ENCODE measurements around the gene SMPD4.
"Not testable (repeated sequence)": the region's sequence is repeated elsewhere in the genome, so short reads cannot be mapped to it uniquely, and the experiment has no call there.

Gene SMPD4

GRCh38 chr2:130187268-130187667 is 5.9 kb upstream of the SMPD4 start:
- no peak for DNase-seq

DNA sequence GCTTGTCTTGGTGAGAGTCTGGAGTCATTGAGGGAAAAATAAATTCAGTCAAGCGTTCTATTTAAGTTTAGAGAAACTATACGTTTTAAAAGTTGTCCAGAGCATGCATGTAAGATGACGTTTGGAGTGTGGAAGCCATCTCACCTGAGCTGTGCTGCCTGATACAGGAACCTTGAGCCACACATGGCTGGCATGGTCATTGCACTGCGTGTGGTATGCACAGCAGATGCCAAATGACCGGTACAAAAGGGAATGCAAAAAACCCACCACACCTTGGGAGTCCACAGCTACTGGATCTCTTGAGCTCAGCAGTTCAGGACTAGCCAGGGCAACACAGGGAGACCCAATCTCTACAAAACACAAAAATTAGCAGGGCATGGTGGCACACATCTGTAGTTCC is 5.0 kb upstream of the SMPD4 start:
- no peak for DNase-seq

GRCh38 chr2:130185896-130186295 is 4.5 kb upstream of the SMPD4 start:
- DNase-seq = no peak

DNA sequence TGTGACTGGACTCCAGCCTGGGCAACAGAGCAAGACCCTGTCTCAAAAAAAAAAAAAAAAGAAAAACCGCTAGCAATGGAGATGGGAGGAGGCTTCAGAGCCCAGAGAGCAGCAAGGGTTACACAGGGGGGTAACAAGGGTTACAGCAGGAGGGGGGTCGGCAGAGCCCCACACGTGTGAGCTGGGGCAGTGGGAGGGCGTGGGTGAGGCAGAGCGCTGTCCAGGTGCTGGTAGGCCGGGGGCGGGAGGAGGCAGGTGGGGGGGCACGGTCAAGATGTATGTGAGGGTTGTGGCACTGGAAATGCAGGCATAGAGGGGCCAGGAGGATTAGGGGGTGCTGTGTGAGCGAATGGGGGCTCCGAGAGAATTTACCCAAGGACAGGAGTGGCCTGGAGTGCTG is 4.0 kb upstream of the SMPD4 start:
- DNase-seq = no peak

DNA sequence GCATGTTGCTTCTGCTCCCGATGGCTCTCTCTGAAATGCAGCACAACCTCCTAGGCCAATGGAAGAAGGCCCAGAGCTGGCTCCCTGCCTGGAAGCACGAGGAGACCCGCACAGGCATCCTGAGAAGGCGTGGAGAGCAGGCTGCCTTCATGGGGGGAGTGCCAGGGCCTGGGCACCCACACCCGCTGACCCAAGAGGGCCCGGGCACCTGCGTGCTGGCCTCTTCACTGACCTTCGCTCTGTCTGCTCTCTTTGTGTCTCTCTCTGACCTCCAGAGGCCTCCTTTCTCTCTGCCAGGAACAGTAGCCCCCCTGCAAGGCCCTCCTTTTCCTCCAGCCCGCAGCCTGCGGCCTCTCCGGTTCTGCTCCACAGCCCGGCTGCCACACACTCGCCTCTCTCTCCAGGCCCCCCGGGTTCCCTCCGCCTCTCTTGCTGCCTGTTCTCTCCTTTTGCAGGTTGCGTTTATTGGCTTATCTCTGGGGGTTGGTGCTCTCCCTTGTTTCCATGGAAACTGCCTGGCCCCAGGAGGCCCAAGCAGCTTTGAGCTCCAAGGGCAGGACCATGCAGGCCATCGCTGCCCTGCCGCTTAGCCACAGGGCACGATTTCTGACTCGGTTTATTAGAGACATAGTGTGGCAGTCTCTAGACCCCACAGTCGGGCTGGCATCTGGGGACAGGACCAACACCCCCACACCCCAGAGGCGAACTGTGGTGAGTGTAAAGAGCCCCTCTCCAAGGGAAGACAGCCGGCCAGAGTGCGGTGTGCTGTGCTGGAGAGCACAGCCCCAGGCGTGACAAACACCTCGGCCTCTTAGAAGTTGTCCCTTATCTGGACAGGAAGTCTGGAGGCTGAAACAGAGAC is 2.3 kb upstream of the SMPD4 start:
- DNase-seq = no peak

DNA sequence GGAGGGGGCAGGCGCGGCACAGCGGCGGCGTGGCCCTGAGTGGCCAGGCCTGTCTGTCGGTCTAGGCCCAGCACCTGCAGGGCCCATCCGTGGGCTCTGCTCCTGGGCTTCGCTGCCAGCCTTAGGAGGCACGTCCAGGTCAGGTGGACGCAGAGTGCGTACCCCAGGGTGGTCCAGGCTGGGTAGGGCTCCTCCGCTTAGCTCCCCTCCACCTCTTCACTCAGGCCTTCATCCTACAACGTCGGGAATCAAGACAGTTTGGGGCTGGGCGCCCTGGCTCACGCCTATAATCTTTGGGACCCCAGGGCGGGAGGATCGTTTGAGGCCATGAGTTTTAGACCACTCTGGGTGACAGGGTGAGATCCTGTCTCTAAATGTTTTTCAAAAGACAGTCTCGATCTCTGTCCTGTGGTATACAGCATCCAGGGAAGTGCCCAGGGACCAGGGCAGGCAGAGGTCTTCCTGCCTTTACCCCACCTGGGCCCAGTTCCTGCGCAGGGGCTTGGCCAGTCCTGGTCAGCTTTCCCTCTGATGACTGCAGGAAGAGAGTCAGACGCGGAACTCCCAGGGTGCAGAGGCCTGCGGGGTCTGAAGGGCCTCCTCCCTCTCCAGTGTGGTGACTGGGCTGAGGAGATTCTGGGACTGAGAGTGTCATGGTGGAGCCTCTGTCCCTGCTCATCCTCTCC is 1.6 kb upstream of the SMPD4 start:
- not testable (repeated sequence) for DNase-seq

DNA sequence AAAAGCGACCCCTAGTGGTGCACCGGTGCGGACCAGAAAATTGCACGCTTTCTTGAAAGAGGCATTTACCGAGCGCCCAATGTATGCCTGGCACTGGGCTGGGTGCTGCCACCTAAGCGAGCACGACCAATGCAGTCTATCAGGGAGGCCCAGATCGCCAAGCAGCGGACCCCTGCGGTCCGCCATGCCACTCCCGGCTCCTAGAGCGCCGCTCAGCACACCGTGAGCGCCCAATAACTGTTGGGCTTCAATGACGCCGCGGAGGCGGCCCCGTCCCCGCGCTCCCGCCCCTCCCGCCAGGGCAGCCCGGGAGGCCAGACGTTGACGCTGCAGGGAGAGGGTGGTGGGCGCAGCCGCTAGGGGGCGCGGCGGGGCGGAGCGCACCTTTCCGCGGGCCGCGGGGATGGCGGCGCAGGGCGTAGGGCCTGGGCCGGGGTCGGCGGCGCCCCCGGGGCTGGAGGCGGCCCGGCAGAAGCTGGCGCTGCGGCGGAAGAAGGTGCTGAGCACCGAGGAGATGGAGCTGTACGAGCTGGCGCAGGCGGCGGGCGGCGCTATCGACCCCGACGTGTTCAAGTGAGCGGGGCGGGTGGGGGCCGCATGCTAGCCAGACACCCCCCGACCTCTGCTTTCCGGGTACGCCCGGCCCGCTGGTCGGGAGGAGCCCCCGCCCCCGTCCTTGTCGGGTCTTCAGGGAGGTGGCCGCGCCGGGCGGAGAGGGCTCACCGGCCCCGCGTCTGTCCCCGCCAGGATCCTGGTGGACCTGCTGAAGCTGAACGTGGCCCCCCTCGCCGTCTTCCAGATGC is 679 bp upstream of the SMPD4 start, which contains the start of gene MZT2B:
Gene MZT2B (plus strand): TSS at position 383 of the 803 bp plus-strand sequence. CDS start 21 bp downstream, at position 404.
- DNase-seq = peak; percentile 92

DNA sequence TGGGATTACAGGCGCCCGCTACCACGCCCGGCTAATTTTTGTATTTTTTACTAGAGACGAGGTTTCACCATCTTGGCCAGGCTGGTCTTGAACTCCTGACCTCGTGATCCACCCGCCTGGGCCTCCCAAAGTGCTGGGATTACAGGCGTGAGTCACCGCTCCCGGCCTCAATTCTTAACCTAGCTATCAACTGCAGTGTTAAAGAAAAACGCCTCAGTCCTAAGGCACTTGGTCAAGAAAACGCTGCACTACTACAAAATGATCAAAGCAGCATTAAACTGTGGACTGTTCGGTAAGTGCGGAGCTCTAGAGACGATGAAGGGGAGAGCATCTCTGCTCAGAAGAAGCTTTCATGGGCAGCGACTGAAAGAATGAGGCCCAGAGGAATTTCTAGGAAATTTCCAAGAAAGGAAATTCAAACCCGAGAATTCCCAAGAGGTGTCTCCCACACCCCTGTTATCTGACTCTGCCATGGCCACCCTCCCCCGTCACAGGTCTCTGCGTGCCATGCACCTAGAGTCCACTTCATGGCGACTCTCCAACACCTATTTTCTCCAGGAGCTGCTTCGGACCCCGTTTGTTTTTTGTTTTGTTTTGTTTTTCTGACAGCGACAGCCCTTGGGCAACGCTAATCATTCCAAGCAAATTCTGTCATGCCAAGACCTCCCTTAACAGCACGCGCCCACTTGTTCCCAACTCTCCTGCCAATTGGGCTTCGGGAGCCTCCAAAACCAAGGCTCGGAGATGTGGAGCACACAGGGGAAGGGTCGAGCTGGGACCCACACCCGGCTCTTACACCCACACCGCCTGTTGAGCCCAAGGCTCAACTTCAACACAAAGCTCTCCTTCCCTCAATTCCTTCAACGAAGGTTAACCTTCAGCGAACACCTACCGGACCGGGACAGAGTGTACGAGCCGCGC is 738 bp downstream of the SMPD4 start:
- not testable (repeated sequence) for DNase-seq

GRCh38 chr2:130174866-130175265 is 6.5 kb downstream of the SMPD4 start:
- DNase-seq = not testable (repeated sequence)

GRCh38 chr2:130169896-130170295 is 11.5 kb downstream of the SMPD4 start:
- no peak for DNase-seq

DNA sequence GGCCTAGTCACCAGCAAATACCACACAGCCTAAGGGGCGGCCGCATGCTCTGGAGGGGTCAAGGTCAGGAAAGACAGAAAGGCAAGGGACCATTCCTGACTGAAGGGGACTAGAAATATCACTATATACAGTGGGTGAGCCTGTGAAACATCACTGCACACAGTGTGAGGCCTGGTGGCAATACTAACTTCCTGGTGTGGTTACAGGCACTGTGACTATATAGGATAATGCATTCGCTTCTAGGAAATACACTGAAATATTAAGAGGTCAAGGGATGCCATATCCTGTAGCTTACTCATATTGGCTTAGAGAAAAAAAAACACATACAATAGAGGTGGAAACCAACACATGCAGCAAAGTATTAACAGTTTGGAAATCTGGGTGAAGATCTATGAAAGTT is 12.2 kb downstream of the SMPD4 start:
- not testable (repeated sequence) for DNase-seq

- DNase-seq = not testable (repeated sequence)
These were observed 14.8 kb downstream of the SMPD4 start for GRCh38 chr2:130166611-130167010.

DNA sequence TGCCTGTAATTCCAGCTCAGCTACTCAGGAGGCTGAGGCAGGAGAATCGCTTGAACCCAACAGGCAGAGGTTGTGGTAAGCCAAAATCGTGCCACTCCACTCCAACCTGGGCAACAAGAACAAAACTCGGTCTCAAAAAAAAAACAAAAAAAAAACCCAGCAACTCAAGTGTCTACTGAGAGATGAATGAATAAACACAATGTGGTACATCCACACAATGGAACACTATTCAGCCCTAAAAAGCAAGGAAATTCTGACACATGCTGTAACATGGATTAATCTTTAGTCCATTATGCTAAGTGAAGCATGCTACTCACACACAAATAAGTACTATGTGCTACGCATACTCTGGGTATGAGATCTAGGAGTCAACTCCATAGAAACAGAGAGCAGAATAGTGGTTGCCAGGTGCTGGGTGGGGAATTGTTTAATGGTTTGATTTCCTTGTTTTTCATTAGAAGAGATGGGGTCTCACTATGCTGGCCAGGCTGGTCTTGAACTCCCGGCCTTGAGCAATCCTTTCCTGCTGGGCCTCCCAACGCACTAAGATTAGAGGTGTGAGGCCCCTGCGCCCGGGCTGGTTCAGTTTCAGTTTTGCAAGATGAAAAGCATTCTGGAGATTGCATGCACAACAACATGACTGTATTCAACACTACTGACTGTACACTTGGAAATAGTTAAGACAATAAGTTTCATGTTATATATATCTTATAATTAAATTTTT is 15.9 kb downstream of the SMPD4 start:
- no peak for DNase-seq

GRCh38 chr2:130162968-130163367 is 18.4 kb downstream of the SMPD4 start:
- DNase-seq = no peak

- DNase-seq = not testable (repeated sequence)
These were observed 18.9 kb downstream of the SMPD4 start for GRCh38 chr2:130162486-130162885.

DNA sequence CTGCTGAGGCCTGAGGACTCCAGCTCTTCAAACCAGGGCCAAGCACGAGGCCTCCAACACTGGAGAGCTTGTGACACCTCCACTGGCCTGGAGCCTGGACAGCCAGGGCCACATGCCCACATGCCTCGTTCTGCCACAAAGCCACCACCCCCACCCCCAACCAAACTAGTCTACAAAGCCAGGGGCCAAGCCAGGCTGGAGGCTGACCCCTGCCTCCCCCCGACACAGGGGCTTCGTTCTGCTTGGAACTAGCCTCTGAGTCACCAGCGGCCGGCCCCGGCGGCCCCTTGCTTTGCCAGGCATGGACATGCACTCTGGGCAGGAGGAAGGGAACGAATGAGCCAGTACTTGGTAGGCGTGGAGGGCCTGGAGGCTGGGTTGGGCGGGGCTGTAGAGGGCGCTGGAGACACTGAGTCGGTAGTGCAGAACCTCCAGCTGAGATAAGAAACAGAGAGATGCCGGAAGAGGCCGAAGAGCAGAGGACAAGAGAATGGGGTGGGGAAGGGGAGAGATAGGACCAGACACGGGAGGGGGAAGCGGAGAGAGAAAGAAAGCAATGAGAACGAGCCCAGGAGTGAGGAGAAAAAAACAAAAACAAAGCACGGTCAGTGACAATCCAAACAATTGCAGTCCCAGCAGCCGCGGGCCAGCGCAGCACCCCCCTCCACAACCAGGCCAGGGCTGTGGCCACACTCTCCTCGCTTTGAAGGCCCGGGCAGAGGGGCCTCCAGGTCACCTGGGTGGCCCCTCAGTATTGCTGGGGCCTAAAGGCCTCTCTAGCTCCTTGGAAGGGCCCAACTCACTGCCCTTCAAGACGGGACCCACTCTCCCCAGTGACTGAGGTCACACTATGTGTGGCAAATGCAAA is 20.3 kb downstream of the SMPD4 start:
- not testable (repeated sequence) for DNase-seq

DNA sequence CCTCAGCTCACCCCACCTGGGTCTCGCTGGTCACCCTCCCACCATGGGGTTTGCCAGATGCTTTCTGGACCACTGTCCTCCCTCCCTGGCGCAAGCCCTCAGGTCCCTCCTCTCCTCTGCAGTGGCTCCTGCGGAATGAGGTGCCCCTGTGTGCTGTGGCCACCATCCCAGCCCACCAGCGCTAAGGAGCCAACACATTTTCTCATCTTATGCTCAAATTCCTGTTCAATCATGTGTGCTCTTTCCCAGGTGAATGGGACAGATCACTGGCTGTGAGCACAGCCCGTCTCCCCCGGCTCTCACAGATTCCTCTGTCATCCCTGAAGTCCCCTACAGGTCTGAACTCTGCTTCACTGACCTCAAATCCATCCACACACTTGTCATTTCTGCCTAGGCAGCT is 21.3 kb downstream of the SMPD4 start:
- DNase-seq = no peak

- not testable (repeated sequence) for DNase-seq
These were observed 22.0 kb downstream of the SMPD4 start for GRCh38 chr2:130159376-130159775.

DNA sequence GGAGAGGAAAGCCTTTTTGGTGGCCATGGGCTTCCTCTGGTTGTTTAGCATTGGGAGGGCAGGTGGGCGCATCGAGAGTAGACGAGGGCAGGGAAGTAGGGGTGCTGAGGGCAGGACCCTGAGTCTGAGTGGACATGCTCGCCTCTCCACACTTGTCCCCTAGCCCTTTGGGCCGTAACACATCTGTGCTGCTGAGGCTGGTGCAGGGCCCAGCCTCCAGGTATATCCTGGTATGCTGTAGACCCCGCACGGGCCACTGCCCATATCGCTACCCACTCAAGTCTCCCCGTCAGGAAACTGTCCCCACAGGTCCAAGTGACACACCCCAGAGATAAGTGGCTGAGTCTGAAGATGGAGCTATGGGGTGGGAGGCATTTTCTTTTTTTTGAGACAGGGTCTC is 22.8 kb downstream of the SMPD4 start:
- no peak for DNase-seq

GRCh38 chr2:130157825-130158514 is 23.4 kb downstream of the SMPD4 start:
- DNase-seq = not testable (repeated sequence)
